HFFc6 (cell line): Measurements from ENCODE around the gene EPB41L3. TPM values are rescaled to one million over a fixed set of nuclear protein-coding genes. Genes with fewer than 3 reads are reported as not detected.

Experiments used
- DNase-seq: peaks from one replicate; pipeline ENCODE4 v3.0.0-alpha.2; 2018
- H3K27ac Mint-ChIP-seq: 2 replicates; pipeline ENCODE4 v1.8.0; 2020; ENCODE audit warnings: mild to moderate bottlenecking, mixed read lengths
- H3K27me3 Mint-ChIP-seq: 2 replicates; pipeline ENCODE4 v1.8.0; 2021; ENCODE audit warnings: mild to moderate bottlenecking, moderate library complexity, mixed read lengths; ENCODE audit not compliant: insufficient read depth
- H3K36me3 Mint-ChIP-seq: 2 replicates; pipeline ENCODE4 v1.8.0; 2021; ENCODE audit warnings: low read depth, mixed read lengths
- H3K4me1 Mint-ChIP-seq: 2 replicates; pipeline ENCODE4 v1.8.0; 2020; ENCODE audit warnings: low read depth, mixed read lengths
- H3K4me3 Mint-ChIP-seq: 2 replicates; pipeline ENCODE4 v1.8.0; 2020; ENCODE audit warnings: mild to moderate bottlenecking, moderate library complexity, mixed read lengths
- H3K9me3 Mint-ChIP-seq: 2 replicates; pipeline ENCODE4 v1.8.0; 2020; ENCODE audit warnings: mild to moderate bottlenecking, mixed read lengths
- total RNA-seq, 6 experiments: library from RNA; stranded (reverse); fragmentation: NEBNext Ultra II Directional; extraction: Animal tissue kit (Norgen Biotek cat#: 25700); gene quantifications; 2 replicates in 1 of 6; 3 replicates in 5 of 6; pipeline ENCODE4 v1.2.3, GENCODE V29; 2021
- TF ChIP-seq, protein P1 (sequence below): fragments of 200-600 bp; sonication (generic); IDR thresholded peaks from 2 replicates; pipeline ENCODE4 v1.5.0; 2021; ENCODE audit warnings: antibody characterized with exemption, mild to moderate bottlenecking

The EPB41L3 gene
- total RNA-seq, 6 experiments from 2014 or later: 1.3 to 17.0 (median 1.8) TPM

DNA sequence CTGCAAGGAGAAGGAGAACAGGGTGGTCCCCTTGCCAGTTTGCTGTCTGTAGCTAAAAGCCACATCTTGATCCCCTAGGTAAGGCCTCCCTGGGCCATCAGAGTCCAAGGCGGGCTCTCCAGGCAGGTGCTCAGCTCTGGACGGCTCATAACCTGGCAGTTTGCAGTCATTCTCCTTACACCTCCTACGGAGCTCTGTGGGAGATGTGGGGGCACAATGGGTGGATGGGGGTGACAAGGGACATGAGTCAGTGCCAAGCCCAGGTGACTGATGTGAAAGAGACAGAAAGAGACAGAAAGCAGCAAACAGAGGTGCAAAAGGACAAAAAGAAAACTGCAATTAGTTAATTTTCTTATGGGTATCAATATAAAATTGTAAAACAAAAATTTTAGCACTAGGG lies 127.7 kb downstream of the EPB41L3 start:
- Mint-ChIP-seq H3K36me3 (peaks cover 3% of the 10 kb centered on the region; the same call in 1 of the 2 replicates), H3K4me3 (no peak overlapping the region), H3K27me3 (no peaks in the 10 kb centered on the region; the same call in 1 of the 2 replicates), H3K9me3 (peaks cover 33% of the 10 kb centered on the region), H3K4me1 (no peaks in the 10 kb centered on the region), H3K27ac (no peak overlapping the region)
- DNase-seq: no peak
- TF ChIP-seq, protein P1, sequence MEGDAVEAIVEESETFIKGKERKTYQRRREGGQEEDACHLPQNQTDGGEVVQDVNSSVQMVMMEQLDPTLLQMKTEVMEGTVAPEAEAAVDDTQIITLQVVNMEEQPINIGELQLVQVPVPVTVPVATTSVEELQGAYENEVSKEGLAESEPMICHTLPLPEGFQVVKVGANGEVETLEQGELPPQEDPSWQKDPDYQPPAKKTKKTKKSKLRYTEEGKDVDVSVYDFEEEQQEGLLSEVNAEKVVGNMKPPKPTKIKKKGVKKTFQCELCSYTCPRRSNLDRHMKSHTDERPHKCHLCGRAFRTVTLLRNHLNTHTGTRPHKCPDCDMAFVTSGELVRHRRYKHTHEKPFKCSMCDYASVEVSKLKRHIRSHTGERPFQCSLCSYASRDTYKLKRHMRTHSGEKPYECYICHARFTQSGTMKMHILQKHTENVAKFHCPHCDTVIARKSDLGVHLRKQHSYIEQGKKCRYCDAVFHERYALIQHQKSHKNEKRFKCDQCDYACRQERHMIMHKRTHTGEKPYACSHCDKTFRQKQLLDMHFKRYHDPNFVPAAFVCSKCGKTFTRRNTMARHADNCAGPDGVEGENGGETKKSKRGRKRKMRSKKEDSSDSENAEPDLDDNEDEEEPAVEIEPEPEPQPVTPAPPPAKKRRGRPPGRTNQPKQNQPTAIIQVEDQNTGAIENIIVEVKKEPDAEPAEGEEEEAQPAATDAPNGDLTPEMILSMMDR: no peak

DNA sequence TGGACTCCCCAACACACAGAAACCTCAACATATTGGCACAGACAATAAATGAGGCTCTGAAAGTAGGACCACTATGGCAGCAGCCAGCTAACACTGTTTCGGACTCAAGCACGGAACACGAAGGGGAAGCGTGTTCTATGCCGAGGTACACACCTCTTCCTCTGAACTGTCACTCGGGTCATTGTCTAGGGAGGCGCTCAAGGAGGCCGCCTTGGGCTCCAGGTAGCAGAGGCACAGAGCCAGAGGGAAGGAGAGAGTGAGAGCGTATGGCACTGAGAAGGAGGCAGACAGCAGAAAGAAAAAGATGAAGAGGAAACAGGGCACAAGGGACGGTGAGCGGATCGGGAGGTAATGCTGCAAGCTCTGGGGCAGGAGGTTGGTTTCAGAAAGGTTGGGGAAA lies 128.1 kb downstream of the EPB41L3 start:
- no peak for DNase-seq
- no peak overlapping the region for H3K4me3 Mint-ChIP-seq
- no peaks in the 10 kb centered on the region for H3K4me1 Mint-ChIP-seq
- H3K36me3 Mint-ChIP-seq: peaks cover 3% of the 10 kb centered on the region; the same call in 1 of the 2 replicates
- TF ChIP-seq, protein P1: no peak
- H3K9me3 Mint-ChIP-seq: peaks cover 29% of the 10 kb centered on the region
- no peak overlapping the region for H3K27ac Mint-ChIP-seq
- no peaks in the 10 kb centered on the region; the same call in 1 of the 2 replicates for H3K27me3 Mint-ChIP-seq

DNA sequence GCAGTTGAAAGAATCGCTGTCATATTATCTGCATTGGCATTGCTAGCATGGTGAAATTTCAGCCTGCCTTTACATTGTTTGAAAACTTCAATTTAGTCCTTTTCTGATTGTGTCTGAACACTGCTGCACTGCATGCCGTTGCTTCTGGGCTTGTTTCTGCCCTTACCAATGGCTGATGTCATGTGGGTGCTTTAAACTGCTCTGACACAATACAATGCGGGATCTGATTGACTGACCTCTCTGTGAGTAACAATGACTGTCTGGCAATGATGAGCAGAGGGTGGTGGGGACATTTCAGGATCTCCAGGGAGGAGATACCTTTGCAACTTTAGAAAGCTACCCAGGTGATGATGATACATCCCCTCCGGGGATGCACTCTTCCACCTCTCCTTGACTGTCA lies 128.8 kb downstream of the EPB41L3 start:
- DNase-seq: no peak
- Mint-ChIP-seq H3K36me3 (peaks cover 3% of the 10 kb centered on the region; the same call in 1 of the 2 replicates), H3K4me1 (no peaks in the 10 kb centered on the region), H3K9me3 (peaks cover 34% of the 10 kb centered on the region), H3K27me3 (no peaks in the 10 kb centered on the region; the same call in 1 of the 2 replicates), H3K27ac (no peak overlapping the region), H3K4me3 (no peak overlapping the region)
- TF ChIP-seq, protein P1: no peak

DNA sequence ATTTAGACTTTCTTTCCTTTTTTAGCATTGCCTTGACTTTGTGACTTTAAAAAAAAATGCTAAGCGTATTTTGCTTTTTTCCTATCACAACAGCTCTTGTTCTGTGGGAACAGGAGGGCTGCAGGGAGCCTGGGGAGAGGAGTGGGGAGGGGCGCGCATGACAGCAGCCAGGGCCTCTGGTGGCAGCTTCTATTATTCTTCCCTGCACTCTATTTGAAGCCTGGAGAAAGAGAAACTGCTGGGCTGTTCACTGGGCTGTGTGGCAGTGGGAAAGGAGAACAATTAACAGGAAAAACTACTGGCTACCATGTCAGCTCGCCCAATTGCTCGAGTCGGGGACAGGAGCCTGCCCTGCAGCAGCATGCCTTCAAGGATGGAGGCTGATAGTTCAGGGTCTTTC lies 129.3 kb downstream of the EPB41L3 start:
- no peaks in the 10 kb centered on the region; the same call in 1 of the 2 replicates for H3K27me3 Mint-ChIP-seq
- no peak overlapping the region for H3K27ac Mint-ChIP-seq
- peaks cover 31% of the 10 kb centered on the region for H3K9me3 Mint-ChIP-seq
- no peaks in the 10 kb centered on the region for H3K4me1 Mint-ChIP-seq
- no peak overlapping the region for H3K4me3 Mint-ChIP-seq
- DNase-seq: no peak
- TF ChIP-seq, protein P1: no peak
- H3K36me3 Mint-ChIP-seq: peaks cover under 1% of the 10 kb centered on the region; the same call in 1 of the 2 replicates

DNA sequence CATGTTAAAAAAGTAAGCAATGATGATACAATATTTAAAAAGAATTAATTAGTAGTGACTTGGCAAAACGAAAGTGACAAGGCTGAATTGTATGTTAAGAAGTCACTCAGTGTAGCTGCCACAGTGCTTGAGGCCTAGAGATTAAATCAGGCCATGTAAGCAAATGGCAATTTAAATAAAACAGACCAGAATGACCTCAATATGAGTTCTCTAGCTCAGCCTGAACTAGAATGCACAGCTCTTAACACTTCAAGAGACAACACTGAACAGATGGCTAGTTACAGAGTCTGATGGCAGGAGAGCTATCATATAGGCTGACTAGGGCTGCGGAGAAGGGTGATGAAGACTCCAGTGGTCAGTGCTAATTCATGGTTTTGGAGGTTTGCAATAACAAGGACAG lies 130.3 kb downstream of the EPB41L3 start:
- no peaks in the 10 kb centered on the region for H3K36me3 Mint-ChIP-seq
- peaks cover 28% of the 10 kb centered on the region for H3K9me3 Mint-ChIP-seq
- no peaks in the 10 kb centered on the region for H3K4me1 Mint-ChIP-seq
- no peak overlapping the region for H3K4me3 Mint-ChIP-seq
- TF ChIP-seq, protein P1: no peak
- H3K27ac Mint-ChIP-seq: no peak overlapping the region
- DNase-seq: no peak
- H3K27me3 Mint-ChIP-seq: no peaks in the 10 kb centered on the region; the same call in 1 of the 2 replicates

DNA sequence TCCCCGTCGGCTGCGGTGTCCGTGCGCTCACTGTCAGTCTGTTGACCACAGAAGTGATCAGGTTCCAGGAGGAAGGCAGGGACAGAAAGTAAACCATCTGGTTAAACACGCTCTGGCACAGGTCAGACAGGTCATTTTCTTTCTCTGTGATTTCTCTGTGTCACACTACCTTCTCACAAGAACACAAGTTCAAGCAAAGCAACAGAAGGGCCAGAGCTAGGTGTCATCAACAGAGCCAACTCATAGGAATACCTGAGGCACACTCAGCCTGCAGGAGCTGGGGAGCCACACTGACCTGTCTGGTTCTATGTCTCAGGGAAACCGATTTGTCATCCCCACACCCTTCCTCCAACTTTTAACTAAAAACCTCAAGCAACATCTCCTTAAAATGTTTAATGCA lies 133.2 kb downstream of the EPB41L3 start:
- H3K36me3 Mint-ChIP-seq: no peaks in the 10 kb centered on the region
- H3K4me1 Mint-ChIP-seq: no peaks in the 10 kb centered on the region
- DNase-seq: no peak
- H3K27me3 Mint-ChIP-seq: no peaks in the 10 kb centered on the region; the same call in 1 of the 2 replicates
- TF ChIP-seq, protein P1: no peak
- no peak overlapping the region for H3K4me3 Mint-ChIP-seq
- peaks cover 24% of the 10 kb centered on the region for H3K9me3 Mint-ChIP-seq
- no peak overlapping the region for H3K27ac Mint-ChIP-seq
